SK-N-SH (cell line): ENCODE data around the gene SRGAP3. TPM values are rescaled to one million over a fixed set of nuclear protein-coding genes. Genes with fewer than 3 reads are reported as not detected.

Source experiments
- CTCF ChIA-PET: fragments of 300-600, 350-600 bp; formaldehyde crosslinking; extraction: SDS; loops from one replicate; lab custom pipeline; 2021; lab: Yijun Ruan, JAX
- POLR2A ChIA-PET: fragments of 350-600 bp; sonication (Branson Sonifier 250); formaldehyde crosslinking; extraction: SDS; loops from one replicate; lab custom pipeline; 2020; ENCODE audit warnings: antibody characterized with exemption, inconsistent platforms; lab: Yijun Ruan, JAX
- DNase-seq: peaks from one replicate; pipeline ENCODE4 v3.0.0; 2012
- H2AFZ ChIP-seq: fragments of 200-600 bp; sonication (generic); 2 replicates; pipeline ENCODE4 v1.8.1; 2016; ENCODE audit warnings: antibody characterized with exemption, mild to moderate bottlenecking, low read depth
- H3F3A ChIP-seq: fragments of 200-600 bp; sonication (generic); replicated peaks from 2 replicates; pipeline ENCODE3; 2016; ENCODE audit warnings: antibody characterized with exemption, mild to moderate bottlenecking; ENCODE audit not compliant: insufficient read depth
- H3K27ac ChIP-seq, 2 experiments: fragments of 200-500 bp in 1 of 2; fragments of 200-600 bp in 1 of 2; sonication (Bioruptor generic) in 1 of 2; sonication (generic), shearing (Covaris generic) in 1 of 2; 2 replicates each; pipeline versions ENCODE4 v1.5.1 to v1.6.1; 2014 to 2016; ENCODE audit warnings: low read depth in 2 of 2, inconsistent platforms in 1 of 2, low read length in 1 of 2, mild to moderate bottlenecking in 1 of 2, mixed read lengths in 1 of 2
- H3K27me3 ChIP-seq: fragments of 200-600 bp; sonication (generic), shearing (Covaris generic); 2 replicates; pipeline ENCODE4 v1.6.1; 2016; ENCODE audit warnings: mixed run types; ENCODE audit not compliant: insufficient read depth
- H3K36me3 ChIP-seq, 2 experiments: fragments of 200-500 bp in 1 of 2; fragments of 200-600 bp in 1 of 2; sonication (Bioruptor generic) in 1 of 2; sonication (generic) in 1 of 2; replicated peaks in 1 of 2; 2 replicates each; pipeline versions ENCODE3 to v1.5.1; 2014 to 2016; ENCODE audit warnings: low read length in 1 of 2, mild to moderate bottlenecking in 1 of 2; ENCODE audit not compliant: insufficient read depth in 2 of 2, control insufficient read depth in 1 of 2
- H3K4me1 ChIP-seq, 2 experiments: fragments of 200-500 bp in 1 of 2; fragments of 200-600 bp in 1 of 2; sonication (Bioruptor generic) in 1 of 2; sonication (generic), shearing (Covaris generic) in 1 of 2; 2 replicates each; pipeline versions ENCODE4 v1.5.1 to v1.6.1; 2014 to 2016; ENCODE audit warnings: low read depth in 1 of 2, low read length in 1 of 2, mixed run types in 1 of 2; ENCODE audit not compliant: insufficient read depth in 2 of 2, control insufficient read depth in 1 of 2
- H3K4me2 ChIP-seq: fragments of 200-600 bp; sonication (generic), shearing (Covaris generic); 2 replicates; pipeline ENCODE4 v1.6.1; 2017; ENCODE audit warnings: mixed run types
- H3K4me3 ChIP-seq, 2 experiments: fragments of 200-500 bp in 1 of 2; fragments of 200-600 bp in 1 of 2; sonication (Bioruptor generic) in 1 of 2; sonication (generic), shearing (Covaris generic) in 1 of 2; 2 replicates each; pipeline versions ENCODE4 v1.5.1 to v1.8.1; 2014 to 2016; ENCODE audit warnings: low read depth in 2 of 2, inconsistent platforms in 1 of 2, low read length in 1 of 2, mild to moderate bottlenecking in 1 of 2, mixed read lengths in 1 of 2, moderate library complexity in 1 of 2
- H3K79me2 ChIP-seq: fragments of 200-600 bp; sonication (generic); 2 replicates; pipeline ENCODE4 v1.8.1; 2017; ENCODE audit warnings: mild to moderate bottlenecking; ENCODE audit not compliant: insufficient read depth
- H3K9ac ChIP-seq: fragments of 200-600 bp; sonication (generic); 2 replicates; pipeline ENCODE4 v1.6.1; 2017; ENCODE audit warnings: mixed run types
- H3K9me2 ChIP-seq: fragments of 200-600 bp; sonication (generic); 2 replicates; pipeline ENCODE4 v1.6.1; 2017; ENCODE audit warnings: mixed run types
- H3K9me3 ChIP-seq: fragments of 200-600 bp; sonication (generic); 2 replicates; pipeline ENCODE4 v1.6.1; 2017; ENCODE audit warnings: mixed run types, mild to moderate bottlenecking, moderate library complexity
- H4K20me1 ChIP-seq: fragments of 200-600 bp; sonication (generic); 2 replicates; pipeline ENCODE4 v1.6.1; 2017; ENCODE audit warnings: mild to moderate bottlenecking, mixed run types; ENCODE audit not compliant: insufficient read depth
- CHD2 ChIP-seq: fragments of 150-350 bp; IDR thresholded peaks from 2 replicates; pipeline ENCODE4 v1.6.1; 2018; ENCODE audit warnings: low read length; ENCODE audit not compliant: partially characterized antibody
- CTCF ChIP-seq: fragments of 200-600 bp; sonication (generic); IDR thresholded peaks from 2 replicates; pipeline ENCODE4 v1.6.1; 2017; ENCODE audit warnings: antibody characterized with exemption, mild to moderate bottlenecking, moderate library complexity
- ELF1 ChIP-seq: IDR thresholded peaks from 2 replicates; pipeline ENCODE4 v1.4.0; 2012
- EP300 ChIP-seq, 2 experiments: IDR thresholded peaks; 2 replicates each; pipeline versions ENCODE4 v1.4.0 to v1.6.1; 2012; ENCODE audit warnings: borderline replicate concordance in 1 of 2, low read depth in 1 of 2, low read length in 1 of 2
- EZH2phosphoT487 ChIP-seq: fragments of 200-600 bp; sonication (generic); IDR thresholded peaks from 2 replicates; pipeline ENCODE4 v1.6.1; 2017; ENCODE audit warnings: low read depth, mixed run types, mild to moderate bottlenecking, antibody characterized with exemption, moderate library complexity, borderline replicate concordance
- FOSL2 ChIP-seq: IDR thresholded peaks from 2 replicates; pipeline ENCODE4 v1.4.0; 2012; ENCODE audit warnings: low read depth, mild to moderate bottlenecking, moderate library complexity, borderline replicate concordance
- GABPA ChIP-seq: IDR thresholded peaks from 2 replicates; pipeline ENCODE4 v1.4.0; 2012; ENCODE audit warnings: low read depth, mild to moderate bottlenecking
- IRF3 ChIP-seq: fragments of 150-350 bp; IDR thresholded peaks from 2 replicates; pipeline ENCODE4 v1.6.1; 2016; ENCODE audit warnings: mild to moderate bottlenecking, low read depth, low read length
- NRF1 ChIP-seq: IDR thresholded peaks from 2 replicates; pipeline ENCODE4 v1.6.1; 2012; ENCODE audit warnings: low read depth, mild to moderate bottlenecking, low read length
- PBX3 ChIP-seq: IDR thresholded peaks from 2 replicates; pipeline ENCODE4; 2012
- POLR2AphosphoS5 ChIP-seq: IDR thresholded peaks from 2 replicates; pipeline ENCODE4 v1.6.1; 2012; ENCODE audit warnings: low read depth, low read length
- RCOR1 ChIP-seq: fragments of 150-350 bp; IDR thresholded peaks from 2 replicates; pipeline ENCODE4 v1.6.1; 2017; ENCODE audit warnings: antibody characterized with exemption, low read length
- RXRA ChIP-seq: IDR thresholded peaks from 2 replicates; pipeline ENCODE4 v1.4.0; 2012; ENCODE audit warnings: low read depth, mild to moderate bottlenecking, borderline replicate concordance
- SMC3 ChIP-seq: IDR thresholded peaks from 2 replicates; pipeline ENCODE4 v1.6.1; 2012; ENCODE audit warnings: low read depth, low read length, improper control_type of control experiment
- TEAD4 ChIP-seq: IDR thresholded peaks from 2 replicates; pipeline ENCODE4 v1.4.0; 2012; ENCODE audit warnings: mild to moderate bottlenecking, borderline replicate concordance; ENCODE audit not compliant: insufficient read depth
- USF1 ChIP-seq: IDR thresholded peaks from 2 replicates; pipeline ENCODE4 v1.4.0; 2012; ENCODE audit warnings: low read depth, borderline replicate concordance
- YY1 ChIP-seq: IDR thresholded peaks from 2 replicates; pipeline ENCODE4 v1.4.0; 2012; ENCODE audit warnings: low read depth, mild to moderate bottlenecking
- WGBS: methylation state at CpG from one replicate; pipeline ENCODE4 v1.1.6; 2017; ENCODE audit warnings: low lambda C conversion rate; 5-methylcytosine and 5-hydroxymethylcytosine counted together
- polyA plus RNA-seq, 3 experiments: library from polyadenylated mRNA; depleted of rRNA; stranded (reverse); fragments of >200 nt; gene quantifications; 2 replicates each; pipeline ENCODE4 v1.2.3, GENCODE V29; 2012

Gene SRGAP3
- polyA plus RNA-seq, 1 of the 3 experiments (the other 2 are of a cell fraction), result 2.8 TPM

- TF ChIP-seq GABPA (no peak), USF1 (no peak), IRF3 (no peak), RXRA (no peak), YY1 (no peak), POLR2AphosphoS5 (no peak), EP300 (IDR thresholded peaks at IDR 0.05; ENCODE audit: borderline replicate concordance in 1 of 2, low read depth in 1 of 2, low read length in 1 of 2) (no peak), CHD2 (no peak), CTCF (no peak), NRF1 (no peak), TEAD4 (no peak)
- TF ChIP-seq, all 33 proteins: peak for 0
- no peaks in the 10 kb centered on the region for H3K36me3 ChIP-seq
- ChIA-PET CTCF (interaction anchor here (1.0 to 1.3 kb wide), 3 partner anchors 57 to 222 kb away, joined by 3 read pairs; no protein-coding TSS in a partner anchor), POLR2A (no interaction called here)
- H3K27ac ChIP-seq, result no peak overlapping the region
- H3K9me2 ChIP-seq, result no peaks in the 10 kb centered on the region
- H3K79me2 ChIP-seq, result no peaks in the 10 kb centered on the region
- H3K4me1 ChIP-seq, result no peaks in the 10 kb centered on the region; a peak in 1 of 4 replicates
- DNase-seq, result no peak
- no peaks in the 10 kb centered on the region; the same call in 1 of the 2 replicates for H3K27me3 ChIP-seq
- 40% methylated on average over 4 of the region's 4 CpGs for WGBS
- no peak overlapping the region for H3K4me3 ChIP-seq
- no peaks in the 10 kb centered on the region for H3K9me3 ChIP-seq
- H3K9ac ChIP-seq, result no peak overlapping the region
- no peak overlapping the region for H2AFZ ChIP-seq
- H3F3A ChIP-seq, result no peaks in the 10 kb centered on the region
- no peaks in the 10 kb centered on the region for H4K20me1 ChIP-seq
- H3K4me2 ChIP-seq, result no peak overlapping the region
Measured at GRCh38 chr3:9193211-9193610, 56.2 kb downstream of the SRGAP3 start.

- 70% methylated on average over 9 of the region's 9 CpGs for WGBS
- TF ChIP-seq CTCF, result no peak
- TF ChIP-seq ELF1, result no peak
- TF ChIP-seq EZH2phosphoT487, result no peak
- TF ChIP-seq PBX3, result no peak
- no peak for TF ChIP-seq IRF3
- no peak for TF ChIP-seq FOSL2
- TF ChIP-seq SMC3, result no peak
- TF ChIP-seq CHD2, result no peak
- no peak for TF ChIP-seq RCOR1
Measured at GRCh38 chr3:9192248-9193025, 57.0 kb downstream of the SRGAP3 start.

More at GRCh38 chr3:9192248-9193025, 57.0 kb downstream of the SRGAP3 start:
- POLR2A ChIA-PET, result no interaction called here
- no peak overlapping the region for H3K4me2 ChIP-seq
- H3F3A ChIP-seq, result no peaks in the 10 kb centered on the region
- H3K4me3 ChIP-seq, result no peak overlapping the region
- no peak for DNase-seq
- no peak overlapping the region for H2AFZ ChIP-seq
- H3K9me3 ChIP-seq, result no peaks in the 10 kb centered on the region
- H3K27ac ChIP-seq, result no peak overlapping the region
- H3K4me1 ChIP-seq, result no peaks in the 10 kb centered on the region; a peak in 1 of 4 replicates
- no peak overlapping the region for H3K9ac ChIP-seq
- no peaks in the 10 kb centered on the region for H3K36me3 ChIP-seq
- H3K27me3 ChIP-seq, result no peaks in the 10 kb centered on the region; the same call in 1 of the 2 replicates
- CTCF ChIA-PET, result interaction anchor here (1.0 to 1.3 kb wide), 2 partner anchors 58 to 110 kb away, joined by 3 read pairs; no protein-coding TSS in a partner anchor
- no peaks in the 10 kb centered on the region for H4K20me1 ChIP-seq
- no peaks in the 10 kb centered on the region for H3K9me2 ChIP-seq
- no peaks in the 10 kb centered on the region for H3K79me2 ChIP-seq
